Hepatocyte (in vitro differentiated cells): ENCODE data around the gene ISYNA1.

Experiments
- CTCF ChIP-seq: fragments of 200-600 bp; sonication (generic); IDR thresholded peaks from 2 replicates; pipeline ENCODE4 v1.5.1; 2016; ENCODE audit warnings: antibody characterized with exemption, mild to moderate bottlenecking; ENCODE audit not compliant: poor library complexity
- EZH2 ChIP-seq: fragments of 200-600 bp; sonication (generic); IDR thresholded peaks from 2 replicates; pipeline ENCODE4 v1.6.1; 2016; ENCODE audit warnings: antibody characterized with exemption, mild to moderate bottlenecking, borderline replicate concordance

DNA sequence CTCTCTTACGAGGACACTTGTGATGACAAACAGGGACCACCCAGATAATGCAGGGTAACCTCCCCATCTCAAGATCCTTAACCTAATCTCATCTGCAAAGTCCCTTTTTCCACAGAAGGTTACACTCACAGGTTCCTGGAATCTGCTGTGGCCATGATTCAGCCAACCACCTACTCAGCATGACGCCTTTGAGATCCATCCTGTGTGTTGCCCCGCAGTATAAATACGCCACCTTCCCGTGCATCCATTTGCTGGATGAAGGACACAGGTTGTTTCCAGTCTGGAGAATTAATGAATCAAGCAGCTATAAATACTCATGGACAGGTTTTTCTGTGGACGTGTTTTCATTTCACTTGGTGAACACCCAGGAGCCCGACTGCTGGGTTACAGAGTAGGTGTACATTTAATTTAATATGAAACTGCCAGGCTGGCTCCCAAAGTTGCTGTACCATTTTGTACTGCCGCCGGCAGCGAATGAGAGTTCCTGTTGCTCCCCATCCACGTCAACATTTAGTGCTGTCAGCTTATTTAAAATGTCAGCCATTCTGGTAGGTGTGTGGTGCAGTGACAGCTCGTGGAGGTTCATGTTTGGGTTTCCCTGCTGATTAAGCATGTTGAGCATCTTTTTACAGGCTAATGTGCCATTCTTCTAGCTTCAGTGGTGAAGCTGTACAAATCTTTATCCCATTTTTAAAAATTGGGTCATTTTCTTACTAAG is 43.7 kb upstream of the ISYNA1 start:
- TF ChIP-seq CTCF: no peak
- no peak for TF ChIP-seq EZH2
